ENCODE results near the gene GJB2. TPM values are rescaled to one million over a fixed set of nuclear protein-coding genes. Genes with fewer than 3 reads are reported as not detected.

GJB2 gene
- polyA plus RNA-seq, 1 donor (not counting 4 experiments of a cell fraction or from before 2014, with no cell fraction given) = 374 TPM

DNA sequence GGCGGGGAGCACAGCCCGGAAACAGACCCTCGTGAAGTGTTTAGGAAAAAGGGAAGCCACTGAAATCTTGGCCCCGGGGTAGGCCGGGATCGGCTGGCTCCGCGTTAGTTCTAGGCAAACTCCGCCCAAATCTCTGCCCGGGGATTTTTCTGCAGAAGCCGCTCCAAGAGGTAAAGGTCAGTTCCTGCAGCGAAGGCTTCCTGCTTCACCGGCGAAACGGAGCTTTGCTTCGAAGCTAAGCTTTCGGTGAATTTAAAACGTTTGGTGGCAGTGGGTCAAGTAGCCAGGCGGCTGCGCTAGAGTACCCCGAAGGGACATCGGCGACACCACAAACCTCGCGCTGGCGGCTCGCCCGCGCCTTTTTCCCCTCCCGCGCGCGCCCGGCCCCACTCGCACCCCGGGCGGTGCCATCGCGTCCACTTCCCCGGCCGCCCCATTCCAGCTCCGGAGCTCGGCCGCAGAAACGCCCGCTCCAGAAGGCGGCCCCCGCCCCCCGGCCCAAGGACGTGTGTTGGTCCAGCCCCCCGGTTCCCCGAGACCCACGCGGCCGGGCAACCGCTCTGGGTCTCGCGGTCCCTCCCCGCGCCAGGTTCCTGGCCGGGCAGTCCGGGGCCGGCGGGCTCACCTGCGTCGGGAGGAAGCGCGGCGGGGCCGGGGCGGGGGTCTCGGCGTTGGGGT lies 441 bp downstream of the GJB2 start:
- TF ChIP-seq, protein P1, sequence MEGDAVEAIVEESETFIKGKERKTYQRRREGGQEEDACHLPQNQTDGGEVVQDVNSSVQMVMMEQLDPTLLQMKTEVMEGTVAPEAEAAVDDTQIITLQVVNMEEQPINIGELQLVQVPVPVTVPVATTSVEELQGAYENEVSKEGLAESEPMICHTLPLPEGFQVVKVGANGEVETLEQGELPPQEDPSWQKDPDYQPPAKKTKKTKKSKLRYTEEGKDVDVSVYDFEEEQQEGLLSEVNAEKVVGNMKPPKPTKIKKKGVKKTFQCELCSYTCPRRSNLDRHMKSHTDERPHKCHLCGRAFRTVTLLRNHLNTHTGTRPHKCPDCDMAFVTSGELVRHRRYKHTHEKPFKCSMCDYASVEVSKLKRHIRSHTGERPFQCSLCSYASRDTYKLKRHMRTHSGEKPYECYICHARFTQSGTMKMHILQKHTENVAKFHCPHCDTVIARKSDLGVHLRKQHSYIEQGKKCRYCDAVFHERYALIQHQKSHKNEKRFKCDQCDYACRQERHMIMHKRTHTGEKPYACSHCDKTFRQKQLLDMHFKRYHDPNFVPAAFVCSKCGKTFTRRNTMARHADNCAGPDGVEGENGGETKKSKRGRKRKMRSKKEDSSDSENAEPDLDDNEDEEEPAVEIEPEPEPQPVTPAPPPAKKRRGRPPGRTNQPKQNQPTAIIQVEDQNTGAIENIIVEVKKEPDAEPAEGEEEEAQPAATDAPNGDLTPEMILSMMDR (optimal IDR thresholded peaks at IDR 0.05 in 1 of 3, IDR thresholded peaks at IDR 0.05 in 1 of 3, conservative IDR thresholded peaks at IDR 0.05 in 1 of 3; ENCODE audit: extremely low read depth in 1 of 3, insufficient read depth in 2 of 3, low read length in 3 of 3) = no peak
- no peak for TF ChIP-seq EZH2 (IDR thresholded peaks at IDR 0.05; ENCODE audit: low read length)
- Histone ChIP-seq H3K9ac (ENCODE audit: control insufficient read depth, extremely low read depth, insufficient read depth, low read length) (peak overlapping the region; percentile 84), H3K79me2 (ENCODE audit: control insufficient read depth, insufficient read depth, low read length) (peaks cover 18% of the 10 kb centered on the region), H3K9me3 (ENCODE audit: control insufficient read depth, low read depth, low read length) (no peaks in the 10 kb centered on the region), H3K9me1 (ENCODE audit: control insufficient read depth, extremely low read depth, insufficient read depth, low read length) (no peaks in the 10 kb centered on the region), H3K36me3 (ENCODE audit: control insufficient read depth in 2 of 2, extremely low read depth in 1 of 2, insufficient read depth in 2 of 2, low read length in 2 of 2) (peaks cover 15 to 21% of the 10 kb centered on the region in 2 experiments), H3K27me3 (ENCODE audit: control insufficient read depth, extremely low read depth, insufficient read depth, low read length) (no peaks in the 10 kb centered on the region), H3K4me2 (ENCODE audit: control insufficient read depth, extremely low read depth, insufficient read depth, low read depth, low read length) (peak overlapping the region; percentile 92), H3K4me3 (ENCODE audit: control insufficient read depth in 2 of 3, extremely low read depth in 1 of 3, insufficient read depth in 2 of 3, low read depth in 1 of 3, low read length in 3 of 3) (peak overlapping the region; percentile 46 to 92 (median 76)), H2AFZ (ENCODE audit: control insufficient read depth, low read length) (peak overlapping the region; percentile 78), H4K20me1 (ENCODE audit: control insufficient read depth, extremely low read depth, insufficient read depth, low read length) (no peaks in the 10 kb centered on the region), H3K27ac (ENCODE audit: control insufficient read depth, insufficient read depth, low read length) (peak overlapping the region; percentile 76), H3K4me1 (ENCODE audit: control insufficient read depth, extremely low read depth, insufficient read depth, low read length) (peaks cover 59% of the 10 kb centered on the region)
- DNase-seq (ENCODE audit: low read depth, low spot score) = no peak
- no peak for FAIRE-seq
- dilution Hi-C loops (cut with MboI; ENCODE audit: extremely low pct_ligation_motif_present, low sequenced_read_pairs) = loop anchor here (25.0 kb wide), 2 partner anchors 195 to 295 kb away; no protein-coding TSS in a partner anchor

DNA sequence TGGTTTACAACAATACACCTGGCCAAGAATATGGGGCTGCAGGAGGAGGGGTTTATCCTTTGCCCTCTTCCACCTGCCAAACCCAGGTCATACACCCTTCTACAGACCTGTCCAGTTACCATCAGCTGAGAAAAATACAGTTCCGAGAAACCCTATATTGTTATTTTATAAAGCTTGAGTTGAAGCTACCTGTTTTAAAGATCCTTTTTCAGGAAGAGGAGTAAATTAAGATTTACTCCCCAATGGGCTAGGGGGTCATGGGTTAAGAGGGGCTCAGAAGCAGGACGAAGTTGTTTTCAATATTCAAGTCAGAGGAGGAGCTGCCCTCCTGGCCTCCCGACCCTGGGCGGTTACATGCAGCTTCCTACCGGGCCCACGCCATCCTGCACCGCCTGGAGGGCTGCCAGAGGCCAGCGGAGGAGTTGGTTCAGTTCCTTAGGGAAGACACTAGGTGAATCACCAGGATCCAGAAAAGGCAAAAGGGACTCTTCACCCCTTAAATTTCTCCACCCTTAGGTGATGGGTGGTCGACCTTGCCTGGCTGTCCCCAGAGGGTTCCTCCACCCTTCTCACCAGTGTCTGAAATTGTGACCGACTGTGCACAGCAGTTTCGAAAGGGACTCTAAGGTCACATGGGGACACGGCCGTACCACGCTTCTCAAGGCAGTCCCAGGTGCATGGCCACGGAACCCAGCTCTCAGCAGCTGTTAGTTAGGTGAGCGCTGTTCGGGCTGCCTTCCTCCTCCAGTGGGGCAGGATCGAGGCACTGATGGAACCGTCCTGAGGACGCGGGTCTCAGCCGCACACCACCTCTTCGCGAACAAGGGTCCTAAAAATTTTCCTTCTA lies 1.2 kb downstream of the GJB2 start:
- peaks cover 56% of the 10 kb centered on the region for H3K4me1 ChIP-seq (ENCODE audit: control insufficient read depth, extremely low read depth, insufficient read depth, low read length)
- H3K9ac ChIP-seq (ENCODE audit: control insufficient read depth, extremely low read depth, insufficient read depth, low read length) = peak overlapping the region; percentile 84
- peaks cover 17 to 24% of the 10 kb centered on the region in 2 experiments for H3K36me3 ChIP-seq (ENCODE audit: control insufficient read depth in 2 of 2, extremely low read depth in 1 of 2, insufficient read depth in 2 of 2, low read length in 2 of 2)
- H3K27me3 ChIP-seq (ENCODE audit: control insufficient read depth, extremely low read depth, insufficient read depth, low read length) = no peaks in the 10 kb centered on the region
- peaks cover 18% of the 10 kb centered on the region for H3K79me2 ChIP-seq (ENCODE audit: control insufficient read depth, insufficient read depth, low read length)
- no peak for DNase-seq (ENCODE audit: low read depth, low spot score)
- peak overlapping the region; percentile 46 to 92 (median 76) for H3K4me3 ChIP-seq (ENCODE audit: control insufficient read depth in 2 of 3, extremely low read depth in 1 of 3, insufficient read depth in 2 of 3, low read depth in 1 of 3, low read length in 3 of 3)
- H3K9me3 ChIP-seq (ENCODE audit: control insufficient read depth, low read depth, low read length) = no peaks in the 10 kb centered on the region
- dilution Hi-C loops (cut with MboI; ENCODE audit: extremely low pct_ligation_motif_present, low sequenced_read_pairs) = loop anchor here (25.0 kb wide), 2 partner anchors 196 to 296 kb away; no protein-coding TSS in a partner anchor
- TF ChIP-seq, protein P1 (optimal IDR thresholded peaks at IDR 0.05 in 1 of 3, IDR thresholded peaks at IDR 0.05 in 1 of 3, conservative IDR thresholded peaks at IDR 0.05 in 1 of 3; ENCODE audit: extremely low read depth in 1 of 3, insufficient read depth in 2 of 3, low read length in 3 of 3) = no peak
- TF ChIP-seq EZH2 (IDR thresholded peaks at IDR 0.05; ENCODE audit: low read length) = no peak
- no peaks in the 10 kb centered on the region for H3K9me1 ChIP-seq (ENCODE audit: control insufficient read depth, extremely low read depth, insufficient read depth, low read length)
- H3K27ac ChIP-seq (ENCODE audit: control insufficient read depth, insufficient read depth, low read length) = peak overlapping the region; percentile 76
- no peak for FAIRE-seq
- no peaks in the 10 kb centered on the region for H4K20me1 ChIP-seq (ENCODE audit: control insufficient read depth, extremely low read depth, insufficient read depth, low read length)
- peak overlapping the region; percentile 92 for H3K4me2 ChIP-seq (ENCODE audit: control insufficient read depth, extremely low read depth, insufficient read depth, low read depth, low read length)
- peak overlapping the region; percentile 78 for H2AFZ ChIP-seq (ENCODE audit: control insufficient read depth, low read length)
